ENCODE measurements around the gene VRK2. TPM values are rescaled to one million over a fixed set of nuclear protein-coding genes. Genes with fewer than 3 reads are reported as not detected.

Gene VRK2
- total RNA-seq, 1 donor from 2014 or later = 27.3 TPM

- no peak overlapping the region for H3K4me3 ChIP-seq (ENCODE audit: low read depth, low read length)
- TF ChIP-seq, protein P1, sequence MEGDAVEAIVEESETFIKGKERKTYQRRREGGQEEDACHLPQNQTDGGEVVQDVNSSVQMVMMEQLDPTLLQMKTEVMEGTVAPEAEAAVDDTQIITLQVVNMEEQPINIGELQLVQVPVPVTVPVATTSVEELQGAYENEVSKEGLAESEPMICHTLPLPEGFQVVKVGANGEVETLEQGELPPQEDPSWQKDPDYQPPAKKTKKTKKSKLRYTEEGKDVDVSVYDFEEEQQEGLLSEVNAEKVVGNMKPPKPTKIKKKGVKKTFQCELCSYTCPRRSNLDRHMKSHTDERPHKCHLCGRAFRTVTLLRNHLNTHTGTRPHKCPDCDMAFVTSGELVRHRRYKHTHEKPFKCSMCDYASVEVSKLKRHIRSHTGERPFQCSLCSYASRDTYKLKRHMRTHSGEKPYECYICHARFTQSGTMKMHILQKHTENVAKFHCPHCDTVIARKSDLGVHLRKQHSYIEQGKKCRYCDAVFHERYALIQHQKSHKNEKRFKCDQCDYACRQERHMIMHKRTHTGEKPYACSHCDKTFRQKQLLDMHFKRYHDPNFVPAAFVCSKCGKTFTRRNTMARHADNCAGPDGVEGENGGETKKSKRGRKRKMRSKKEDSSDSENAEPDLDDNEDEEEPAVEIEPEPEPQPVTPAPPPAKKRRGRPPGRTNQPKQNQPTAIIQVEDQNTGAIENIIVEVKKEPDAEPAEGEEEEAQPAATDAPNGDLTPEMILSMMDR (IDR thresholded peaks at IDR 0.05; ENCODE audit: insufficient read depth, low read length, poor library complexity, severe bottlenecking) = no peak
- no peaks in the 10 kb centered on the region for H3K27me3 ChIP-seq (ENCODE audit: control insufficient read depth, insufficient read depth, low read length)
- no peaks in the 10 kb centered on the region for H3K36me3 ChIP-seq (ENCODE audit: control insufficient read depth, insufficient read depth, low read length)
- no peak for DNase-seq (ENCODE audit: low read depth)
These were observed 13.1 kb upstream of the VRK2 start for GRCh38 chr2:58033530-58033929.

DNA sequence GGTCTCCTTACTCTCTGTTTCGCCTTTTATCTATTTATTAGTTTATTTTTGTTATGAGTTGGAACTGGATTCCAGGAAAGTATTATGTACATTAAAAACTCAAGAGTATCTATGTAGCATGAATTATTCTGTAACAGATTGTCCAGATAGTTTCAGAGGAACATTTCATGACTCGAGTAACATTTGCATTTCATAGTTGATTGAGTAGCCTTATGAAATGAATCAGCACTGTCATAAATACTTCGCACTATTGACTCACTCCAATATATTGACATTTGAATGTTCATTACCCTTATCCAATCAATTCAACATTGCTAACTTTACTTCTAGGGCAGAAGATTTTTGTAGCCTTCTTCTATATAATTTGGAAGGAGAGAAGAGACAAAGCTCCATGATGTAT, 11.3 kb upstream of the VRK2 start:
- no peak for DNase-seq (ENCODE audit: low read depth)
- no peak overlapping the region for H3K4me3 ChIP-seq (ENCODE audit: low read depth, low read length)
- H3K36me3 ChIP-seq (ENCODE audit: control insufficient read depth, insufficient read depth, low read length) = no peaks in the 10 kb centered on the region
- no peaks in the 10 kb centered on the region for H3K27me3 ChIP-seq (ENCODE audit: control insufficient read depth, insufficient read depth, low read length)
- TF ChIP-seq, protein P1 (IDR thresholded peaks at IDR 0.05; ENCODE audit: insufficient read depth, low read length, poor library complexity, severe bottlenecking) = no peak

- no peak for DNase-seq (ENCODE audit: low read depth)
- Histone ChIP-seq H3K27me3 (ENCODE audit: control insufficient read depth, insufficient read depth, low read length) (no peaks in the 10 kb centered on the region), H3K36me3 (ENCODE audit: control insufficient read depth, insufficient read depth, low read length) (no peaks in the 10 kb centered on the region), H3K4me3 (ENCODE audit: low read depth, low read length) (no peak overlapping the region)
- TF ChIP-seq, protein P1 (IDR thresholded peaks at IDR 0.05; ENCODE audit: insufficient read depth, low read length, poor library complexity, severe bottlenecking) = no peak
These were observed 7.4 kb upstream of the VRK2 start for GRCh38 chr2:58039170-58039611.

DNA sequence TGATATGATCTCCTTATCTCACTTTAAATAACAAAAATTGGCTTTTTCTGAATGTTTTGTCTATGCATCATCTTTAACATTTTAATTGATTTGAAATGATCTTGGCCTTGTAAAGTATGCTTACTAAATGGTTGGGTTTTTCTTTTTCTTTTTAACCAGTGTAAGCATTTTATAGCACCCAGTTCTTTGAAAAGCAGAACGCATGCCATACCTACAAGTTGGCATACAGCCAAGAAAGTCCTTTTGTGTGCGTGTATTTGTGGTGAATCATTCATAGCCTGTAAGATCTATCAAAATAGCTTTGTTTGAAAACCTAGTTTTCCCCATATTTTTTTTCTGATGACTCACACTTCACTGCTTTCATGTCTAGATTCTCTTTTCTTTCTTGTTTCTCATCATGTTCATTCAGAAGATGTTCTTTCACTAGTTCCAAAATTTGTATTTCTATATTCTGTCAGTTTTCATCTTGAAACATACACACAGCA, 4.1 kb upstream of the VRK2 start:
- Histone ChIP-seq H3K4me3 (ENCODE audit: low read depth, low read length) (no peak overlapping the region), H3K36me3 (ENCODE audit: control insufficient read depth, insufficient read depth, low read length) (no peaks in the 10 kb centered on the region), H3K27me3 (ENCODE audit: control insufficient read depth, insufficient read depth, low read length) (no peaks in the 10 kb centered on the region)
- peak; percentile 79 for DNase-seq (ENCODE audit: low read depth)
- TF ChIP-seq, protein P1 (IDR thresholded peaks at IDR 0.05; ENCODE audit: insufficient read depth, low read length, poor library complexity, severe bottlenecking) = no peak

DNA sequence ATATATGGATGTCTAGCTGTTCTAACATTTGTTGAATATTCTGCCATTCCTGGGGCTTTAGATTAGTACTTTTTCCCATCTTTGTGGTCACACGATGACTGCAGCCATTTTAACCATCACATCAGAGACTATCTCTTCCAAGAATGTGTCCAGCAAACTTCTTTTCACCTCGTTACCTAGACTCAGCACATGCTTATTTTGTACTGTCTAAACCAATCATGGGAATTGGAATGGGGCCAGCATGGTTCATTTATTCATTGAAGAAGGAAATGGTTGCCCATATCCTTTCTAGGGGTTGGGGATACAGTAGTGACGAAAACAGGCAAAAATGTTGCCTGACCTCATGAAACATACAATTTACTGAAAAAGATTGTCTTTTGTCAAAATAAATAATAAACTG, 2.5 kb upstream of the VRK2 start:
- H3K4me3 ChIP-seq (ENCODE audit: low read depth, low read length) = no peak overlapping the region
- TF ChIP-seq, protein P1 (IDR thresholded peaks at IDR 0.05; ENCODE audit: insufficient read depth, low read length, poor library complexity, severe bottlenecking) = no peak
- DNase-seq (ENCODE audit: low read depth) = no peak

More for the DNA sequence above, 2.5 kb upstream of the VRK2 start:
- H3K27me3 ChIP-seq (ENCODE audit: control insufficient read depth, insufficient read depth, low read length) = no peaks in the 10 kb centered on the region
- no peaks in the 10 kb centered on the region for H3K36me3 ChIP-seq (ENCODE audit: control insufficient read depth, insufficient read depth, low read length)

Data from kidney epithelial cell (primary cell).